ENCODE data around the gene TFDP1.

Gene TFDP1

GRCh38 chr13:113634279-113635047 lies 49.9 kb downstream of the TFDP1 start:
- no peak for DNase-seq (ENCODE audit: low spot score)

GRCh38 chr13:113635048-113635420 lies 50.5 kb downstream of the TFDP1 start:
- no peak for DNase-seq (ENCODE audit: low spot score)

- DNase-seq (ENCODE audit: low spot score): no peak
Observed at GRCh38 chr13:113635709-113636108, 51.2 kb downstream of the TFDP1 start.

DNA sequence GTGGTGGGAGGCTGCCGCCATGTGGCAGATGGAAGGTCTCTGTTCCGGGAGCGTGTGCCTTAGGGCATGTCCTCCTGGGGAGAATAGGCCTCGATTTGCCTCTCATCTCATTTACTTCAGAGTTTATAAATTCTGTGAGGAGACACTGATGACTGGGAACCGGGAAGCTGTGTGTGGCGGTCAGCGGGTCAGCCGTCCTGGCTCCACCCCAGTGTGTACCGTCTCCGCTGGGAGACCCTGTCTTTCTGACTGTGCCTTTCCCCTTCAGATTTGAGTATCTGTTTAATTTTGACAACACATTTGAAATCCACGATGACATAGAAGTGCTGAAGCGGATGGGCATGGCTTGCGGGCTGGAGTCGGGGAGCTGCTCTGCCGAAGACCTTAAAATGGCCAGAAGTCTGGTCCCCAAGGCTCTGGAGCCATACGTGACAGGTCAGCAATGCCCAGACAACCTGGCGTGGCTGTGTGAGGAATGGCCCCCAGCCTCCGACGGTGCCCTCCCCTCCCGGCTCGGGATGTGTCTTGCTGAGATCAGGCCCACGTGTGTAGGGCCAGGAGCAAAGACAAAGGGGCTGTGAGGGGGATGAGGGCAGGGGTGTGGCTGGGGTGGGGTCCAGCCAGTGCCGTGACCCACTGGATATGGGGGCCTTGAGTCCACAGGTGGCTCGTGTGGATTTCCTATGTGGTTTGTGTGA lies 51.9 kb downstream of the TFDP1 start:
- DNase-seq (ENCODE audit: low spot score): no peak

DNA sequence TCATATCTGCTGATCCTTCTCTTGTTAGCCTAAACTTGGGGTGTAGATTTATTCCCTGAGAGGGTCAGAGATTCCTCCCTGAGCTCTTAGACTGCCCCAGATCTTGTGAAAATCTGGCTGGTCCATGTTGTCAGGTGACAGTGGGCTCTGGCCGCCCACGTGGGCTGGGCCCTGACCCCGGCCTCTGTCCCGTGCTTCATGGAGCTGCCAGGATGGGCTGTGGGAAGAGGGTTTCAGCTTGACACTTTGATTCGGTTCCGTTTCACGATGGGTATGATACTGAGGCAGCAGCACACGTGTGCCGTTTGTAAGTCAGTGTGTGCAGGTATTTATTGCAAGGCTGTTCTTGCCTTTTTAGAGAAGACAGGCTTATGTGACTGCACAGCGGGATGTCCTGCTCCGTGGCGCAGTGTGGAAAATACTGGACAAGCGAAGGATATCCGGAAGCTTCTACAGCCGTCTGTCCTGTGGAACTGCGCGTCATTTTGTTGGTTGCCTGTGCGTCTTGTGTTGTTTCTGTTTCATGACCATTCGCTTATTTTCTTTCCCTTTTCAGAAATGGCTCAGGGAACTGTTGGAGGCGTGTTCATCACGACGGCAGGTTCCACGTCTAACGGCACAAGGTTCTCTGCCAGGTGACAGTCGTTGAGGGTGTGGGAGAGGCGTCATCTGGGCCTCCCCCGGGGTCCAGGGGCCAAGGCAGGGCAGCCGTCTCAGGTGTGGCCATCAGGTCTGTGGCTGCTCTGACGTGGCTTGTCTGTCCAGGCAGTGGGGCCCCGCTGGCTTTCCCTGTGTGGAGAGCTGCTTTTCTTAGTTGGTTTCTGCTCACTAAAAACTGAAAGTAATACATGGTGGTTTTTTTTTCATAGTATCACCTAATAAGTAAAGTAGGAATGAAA lies 53.0 kb downstream of the TFDP1 start:
- no peak for DNase-seq (ENCODE audit: low spot score)

GRCh38 chr13:113638173-113638746 lies 53.7 kb downstream of the TFDP1 start:
- no peak for DNase-seq (ENCODE audit: low spot score)

DNA sequence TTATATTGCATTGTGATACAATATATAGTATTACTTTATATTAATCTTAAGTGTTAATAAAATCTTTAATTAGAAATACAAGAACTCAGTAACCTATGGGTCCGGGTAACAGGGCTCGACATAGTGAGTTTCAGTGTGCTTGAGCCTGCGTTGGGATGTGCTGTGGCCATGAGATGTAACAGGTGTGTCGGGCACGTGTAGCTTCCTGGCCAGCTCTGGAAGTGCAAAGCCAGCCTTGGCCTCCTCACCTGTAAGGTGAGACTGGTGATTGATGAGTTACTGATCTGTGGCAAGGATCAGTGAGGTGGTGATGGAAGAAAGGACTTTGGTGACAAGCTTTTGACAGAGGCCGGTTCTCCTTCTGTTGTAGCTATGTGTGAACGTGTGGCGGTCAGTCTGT lies 54.3 kb downstream of the TFDP1 start:
- DNase-seq (ENCODE audit: low spot score): no peak

DNA sequence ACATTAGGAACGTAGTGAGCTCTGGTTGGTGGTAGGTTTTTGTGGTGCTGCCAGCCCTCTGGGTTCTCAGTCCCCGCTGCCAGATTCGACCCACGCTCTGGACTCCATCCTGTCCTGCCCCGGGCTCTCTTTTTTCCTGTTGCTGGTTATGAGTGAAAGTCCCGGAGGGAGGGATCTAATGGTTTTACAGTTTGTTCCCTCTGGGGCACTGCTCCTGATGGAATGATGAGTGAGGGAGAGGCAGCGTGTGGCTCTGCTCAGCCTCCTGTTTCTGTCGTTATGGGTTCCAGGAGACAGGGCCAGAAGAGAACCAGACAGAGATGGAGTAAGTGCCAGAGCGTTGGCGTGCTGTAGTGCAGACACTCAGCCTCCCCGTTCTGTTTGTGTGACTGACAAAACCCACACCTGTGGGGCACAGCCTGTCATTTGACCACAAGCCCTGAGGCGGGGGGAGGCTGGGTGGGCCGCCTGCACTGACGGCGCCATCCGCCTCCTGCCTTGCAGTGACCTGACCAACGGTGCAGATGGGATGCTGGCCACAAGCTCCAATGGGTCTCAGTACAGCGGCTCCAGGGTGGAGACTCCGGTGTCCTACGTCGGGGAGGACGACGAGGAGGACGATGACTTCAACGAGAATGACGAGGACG lies 55.2 kb downstream of the TFDP1 start:
- no peak for DNase-seq (ENCODE audit: low spot score)

- no peak for DNase-seq (ENCODE audit: low spot score)
Observed at GRCh38 chr13:113641426-113641825, 56.9 kb downstream of the TFDP1 start.

- no peak for DNase-seq (ENCODE audit: low spot score)
Observed at GRCh38 chr13:113642563-113642962, 58.0 kb downstream of the TFDP1 start.

GRCh38 chr13:113643593-113643992 lies 59.0 kb downstream of the TFDP1 start:
- DNase-seq (ENCODE audit: low spot score): no peak

GRCh38 chr13:113644800-113645199 lies 60.2 kb downstream of the TFDP1 start:
- no peak for DNase-seq (ENCODE audit: low spot score)

GRCh38 chr13:113645329-113645728 lies 60.8 kb downstream of the TFDP1 start:
- no peak for DNase-seq (ENCODE audit: low spot score)

- DNase-seq (ENCODE audit: low spot score): no peak
Observed at GRCh38 chr13:113646376-113646775, 61.8 kb downstream of the TFDP1 start.

GRCh38 chr13:113646921-113647340 lies 62.4 kb downstream of the TFDP1 start:
- no peak for DNase-seq (ENCODE audit: low spot score)

GRCh38 chr13:113647351-113648215 lies 63.0 kb downstream of the TFDP1 start:
- DNase-seq (ENCODE audit: low spot score): no peak

DNA sequence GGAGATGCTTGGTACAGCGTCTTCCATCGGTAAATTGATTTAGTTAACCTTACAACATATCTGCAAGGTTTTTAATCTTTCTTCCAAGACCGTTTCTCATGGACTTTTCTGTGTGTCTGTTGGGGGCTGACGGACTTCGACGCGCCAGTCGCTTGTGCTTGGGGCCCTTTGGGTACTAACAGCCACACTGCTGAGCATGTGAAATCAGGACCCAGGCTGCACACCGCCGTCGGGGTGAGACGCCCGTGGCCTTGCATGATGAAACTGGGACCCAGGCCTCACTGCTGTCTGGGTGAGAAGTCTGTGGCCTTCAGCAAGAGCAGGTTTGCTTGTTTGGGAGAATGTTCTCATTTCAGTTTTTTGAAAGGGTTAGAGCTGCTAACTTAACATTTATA lies 63.7 kb downstream of the TFDP1 start:
- DNase-seq (ENCODE audit: low spot score): no peak

DNA sequence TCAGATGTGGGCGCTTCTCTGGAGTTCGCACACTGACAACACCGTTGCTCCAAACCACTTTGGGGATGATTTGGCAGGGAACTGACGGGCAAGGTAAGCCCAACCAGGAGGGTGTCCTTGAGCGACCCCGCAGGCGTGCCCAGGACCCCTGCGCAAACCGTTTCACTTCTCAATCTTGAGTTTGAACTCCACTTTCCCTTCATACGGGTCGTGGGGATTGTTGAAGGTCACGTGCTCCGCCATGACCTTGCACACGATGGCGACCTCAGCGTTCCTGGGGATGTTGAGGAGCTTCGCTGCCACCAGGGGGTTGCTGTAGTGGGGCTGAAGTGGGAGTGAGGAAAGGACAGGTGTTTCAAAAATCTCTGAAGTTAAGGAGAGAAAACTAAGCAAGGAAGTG lies 64.7 kb downstream of the TFDP1 start:
- DNase-seq (ENCODE audit: low spot score): no peak

GRCh38 chr13:113650275-113650674 lies 65.7 kb downstream of the TFDP1 start:
- no peak for DNase-seq (ENCODE audit: low spot score)

- DNase-seq (ENCODE audit: low spot score): no peak
Observed at GRCh38 chr13:113650731-113651148, 66.2 kb downstream of the TFDP1 start.
